PC-3 (cell line): ENCODE results near the gene SLC12A2.

Source experiments
- EZH2 ChIP-seq: fragments of 300-600 bp; sonication (generic); IDR thresholded peaks from one replicate; pipeline ENCODE4 v1.6.1; 2017; ENCODE audit warnings: antibody characterized with exemption, mild to moderate bottlenecking, low read length; ENCODE audit not compliant: unreplicated experiment
- TF ChIP-seq, protein P1 (sequence below): fragments of 300-600 bp; sonication (generic); conservative IDR thresholded peaks from 2 replicates; pipeline ENCODE4 v1.5.1; 2017; ENCODE audit warnings: antibody characterized with exemption, low read depth, mild to moderate bottlenecking, low read length

DNA sequence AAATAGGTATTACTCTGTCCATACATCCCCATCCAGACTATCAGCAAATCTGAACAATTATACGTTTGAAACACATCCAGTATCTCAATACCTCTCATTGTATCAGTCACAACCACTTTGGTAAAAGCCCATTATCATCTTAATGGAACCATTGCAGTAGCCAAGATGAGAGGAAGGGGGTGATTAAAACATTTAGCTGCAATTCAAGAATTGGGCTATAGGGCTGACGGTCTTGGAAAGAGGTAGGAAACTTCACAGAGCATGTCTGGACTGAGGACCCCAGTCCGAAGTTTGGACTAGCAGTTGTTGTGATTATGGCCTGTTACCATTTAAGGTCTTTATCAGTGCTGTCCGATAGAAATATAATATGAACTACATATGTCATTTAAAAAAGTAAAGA is 8.6 kb downstream of the SLC12A2 start:
- TF ChIP-seq, protein P1, sequence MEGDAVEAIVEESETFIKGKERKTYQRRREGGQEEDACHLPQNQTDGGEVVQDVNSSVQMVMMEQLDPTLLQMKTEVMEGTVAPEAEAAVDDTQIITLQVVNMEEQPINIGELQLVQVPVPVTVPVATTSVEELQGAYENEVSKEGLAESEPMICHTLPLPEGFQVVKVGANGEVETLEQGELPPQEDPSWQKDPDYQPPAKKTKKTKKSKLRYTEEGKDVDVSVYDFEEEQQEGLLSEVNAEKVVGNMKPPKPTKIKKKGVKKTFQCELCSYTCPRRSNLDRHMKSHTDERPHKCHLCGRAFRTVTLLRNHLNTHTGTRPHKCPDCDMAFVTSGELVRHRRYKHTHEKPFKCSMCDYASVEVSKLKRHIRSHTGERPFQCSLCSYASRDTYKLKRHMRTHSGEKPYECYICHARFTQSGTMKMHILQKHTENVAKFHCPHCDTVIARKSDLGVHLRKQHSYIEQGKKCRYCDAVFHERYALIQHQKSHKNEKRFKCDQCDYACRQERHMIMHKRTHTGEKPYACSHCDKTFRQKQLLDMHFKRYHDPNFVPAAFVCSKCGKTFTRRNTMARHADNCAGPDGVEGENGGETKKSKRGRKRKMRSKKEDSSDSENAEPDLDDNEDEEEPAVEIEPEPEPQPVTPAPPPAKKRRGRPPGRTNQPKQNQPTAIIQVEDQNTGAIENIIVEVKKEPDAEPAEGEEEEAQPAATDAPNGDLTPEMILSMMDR = no peak
- TF ChIP-seq EZH2 = no peak
